Activated CD4-positive, CD25-positive, alpha-beta regulatory T cell treated with anti-CD3 and anti-CD28 coated beads, Interleukin-2, amount 50 U/mL, for 72 hours (primary cell): ENCODE measurements around the gene SPTBN2.
A peak's percentile ranks its signal among the peaks of the same experiment; 100 is the strongest.

Source experiments
- DNase-seq: peaks from one replicate; pipeline ENCODE4 v3.0.0; 2021

SPTBN2 gene

GRCh38 chr11:66701432-66702240 lies 27.4 kb downstream of the SPTBN2 start:
- DNase-seq, result no peak

DNA sequence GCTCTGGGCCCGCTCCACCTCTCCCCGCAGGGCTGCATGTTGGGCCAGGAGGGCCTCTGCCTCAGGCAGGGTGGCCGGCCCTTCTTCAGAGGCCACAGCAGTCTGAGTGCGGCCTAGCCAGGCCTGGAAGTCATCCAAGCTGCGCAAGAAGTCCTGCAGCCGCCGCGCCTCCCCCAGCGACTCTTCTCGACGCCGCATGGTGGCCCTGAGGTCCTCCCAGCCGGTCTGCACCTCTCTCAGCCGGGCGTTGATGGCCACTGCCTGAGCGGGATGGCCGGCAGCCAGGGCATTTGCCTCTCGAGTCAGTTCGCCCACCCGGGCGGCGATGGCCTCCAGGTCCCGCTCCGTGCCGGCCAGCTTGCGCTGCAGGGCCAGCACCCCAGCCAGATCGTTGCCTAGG lies 28.3 kb downstream of the SPTBN2 start:
- DNase-seq, result no peak

- DNase-seq, result no peak
These were observed 28.7 kb downstream of the SPTBN2 start for GRCh38 chr11:66700337-66700736.

DNA sequence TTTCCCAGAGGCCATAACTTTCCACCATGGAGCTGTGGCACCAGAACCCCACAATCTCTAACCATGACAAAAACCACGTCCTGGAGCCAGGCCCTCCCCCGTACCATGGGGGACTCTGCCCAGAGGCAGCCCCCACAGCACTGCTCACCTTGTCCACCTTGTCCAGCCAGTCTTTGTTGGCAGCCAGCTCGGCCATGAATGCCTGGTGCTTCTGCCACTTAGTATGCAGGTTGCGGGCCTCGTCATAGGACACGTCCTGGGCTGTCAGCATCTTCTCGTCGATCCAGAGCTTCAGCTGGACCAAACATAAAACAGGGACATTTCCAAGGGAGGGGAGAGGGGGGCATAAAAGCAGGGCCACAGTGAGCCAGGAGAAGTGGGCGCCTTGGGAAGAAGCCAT lies 30.5 kb downstream of the SPTBN2 start:
- DNase-seq, result no peak

- DNase-seq, result no peak
These were observed 31.0 kb downstream of the SPTBN2 start for GRCh38 chr11:66697988-66698387.

GRCh38 chr11:66696146-66696545 lies 32.9 kb downstream of the SPTBN2 start:
- no peak for DNase-seq

DNA sequence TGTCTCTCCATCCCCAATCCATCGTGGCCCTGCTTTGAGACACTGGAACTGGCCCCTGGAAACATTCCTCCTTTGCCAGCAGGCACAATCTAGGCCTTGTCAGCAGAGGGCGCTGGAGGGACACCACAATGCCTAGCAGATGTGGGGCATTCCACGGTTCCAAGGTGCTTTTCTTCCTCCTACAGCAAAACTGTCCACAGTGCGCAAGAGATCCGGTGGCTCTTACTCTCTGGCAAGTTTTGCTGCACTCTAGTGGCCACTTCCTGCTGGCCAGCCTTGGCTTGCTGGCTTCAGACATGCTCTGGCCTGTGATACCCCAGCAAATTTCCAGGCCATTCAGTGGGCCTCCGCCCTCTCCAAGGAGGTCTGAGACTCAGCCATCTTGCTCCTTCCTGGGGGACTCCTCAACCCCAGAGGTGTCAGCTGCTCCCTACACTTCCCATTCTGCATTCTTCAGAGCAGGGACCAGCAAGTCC lies 34.2 kb downstream of the SPTBN2 start:
- peak; percentile 78 for DNase-seq

- DNase-seq, result no peak
These were observed 35.0 kb downstream of the SPTBN2 start for GRCh38 chr11:66694056-66694410.

DNA sequence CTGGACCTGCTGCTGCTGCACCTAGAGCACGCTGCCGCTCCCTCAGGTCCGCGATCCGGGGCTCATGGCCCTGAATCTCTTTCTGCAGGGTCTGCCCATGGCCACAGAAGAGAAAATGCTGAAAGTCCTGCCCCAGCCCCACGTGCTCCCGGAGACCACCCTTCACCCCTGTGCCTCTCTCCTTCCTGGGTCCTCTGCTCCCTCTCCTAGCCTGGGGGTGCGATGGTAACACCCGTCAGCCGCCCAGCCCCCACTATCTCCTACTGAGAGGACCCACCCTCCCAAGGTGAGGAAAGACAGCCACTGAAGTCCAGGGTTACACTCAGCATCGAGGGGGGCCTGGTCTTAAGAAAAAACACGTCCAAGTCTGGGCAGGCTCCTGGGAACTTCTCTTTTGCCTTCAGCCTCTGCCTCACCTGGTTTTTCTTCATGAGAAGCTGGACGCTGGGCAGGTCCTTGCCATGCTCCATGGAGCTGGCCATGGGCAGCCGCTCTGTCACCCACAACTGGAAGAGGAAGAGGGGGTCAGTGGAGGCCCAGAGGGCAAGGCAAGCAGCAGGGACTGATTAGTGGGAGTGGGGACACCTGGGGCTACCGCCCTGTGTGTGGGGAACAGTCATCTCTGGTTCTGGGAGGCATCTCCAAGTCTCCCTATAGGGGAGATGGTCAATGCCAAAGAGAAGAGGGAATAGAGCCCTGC lies 35.5 kb downstream of the SPTBN2 start:
- no peak for DNase-seq

DNA sequence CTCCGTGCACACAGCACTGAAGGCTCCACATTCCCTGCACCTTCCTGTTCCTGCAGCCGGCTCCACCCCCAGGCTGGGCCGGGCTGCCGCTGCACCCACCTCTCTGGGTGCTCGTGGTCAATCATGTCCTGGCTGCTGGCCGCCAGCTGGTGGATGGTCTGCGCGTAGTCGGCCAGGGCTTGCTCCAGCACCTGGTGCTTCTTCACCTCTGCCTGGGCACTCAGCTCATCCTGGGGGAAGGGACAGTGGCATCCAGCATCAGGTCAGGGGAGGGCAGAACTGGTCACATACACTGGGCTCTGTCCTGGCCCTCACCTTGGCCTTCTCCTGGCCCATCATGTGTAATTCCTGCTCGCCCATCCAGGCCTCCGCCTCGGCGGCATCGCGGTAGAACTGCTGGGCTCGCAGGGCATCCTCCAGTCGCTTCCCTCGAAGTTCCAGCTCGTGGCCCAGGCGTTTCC lies 36.1 kb downstream of the SPTBN2 start:
- DNase-seq, result no peak

DNA sequence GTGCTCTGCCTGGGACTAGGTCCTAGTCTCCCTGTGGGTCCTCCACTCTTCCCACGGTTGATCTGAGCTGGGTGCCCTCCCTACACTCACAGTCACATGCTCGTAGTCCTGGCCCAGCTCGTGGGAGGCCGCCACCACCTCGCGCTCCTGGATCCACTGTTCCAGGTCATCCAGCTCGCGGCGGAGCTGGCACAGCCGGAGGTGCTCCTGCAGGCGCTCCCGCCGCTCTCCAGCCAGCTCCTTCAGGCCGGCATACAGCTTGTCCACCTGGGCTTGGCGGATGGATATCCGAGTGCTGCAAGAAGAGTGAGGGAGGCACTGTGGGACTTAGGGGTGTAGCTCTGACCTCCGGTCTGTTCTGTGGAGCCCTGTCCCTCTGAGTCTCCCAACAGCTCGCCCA lies 36.6 kb downstream of the SPTBN2 start:
- DNase-seq, result no peak

DNA sequence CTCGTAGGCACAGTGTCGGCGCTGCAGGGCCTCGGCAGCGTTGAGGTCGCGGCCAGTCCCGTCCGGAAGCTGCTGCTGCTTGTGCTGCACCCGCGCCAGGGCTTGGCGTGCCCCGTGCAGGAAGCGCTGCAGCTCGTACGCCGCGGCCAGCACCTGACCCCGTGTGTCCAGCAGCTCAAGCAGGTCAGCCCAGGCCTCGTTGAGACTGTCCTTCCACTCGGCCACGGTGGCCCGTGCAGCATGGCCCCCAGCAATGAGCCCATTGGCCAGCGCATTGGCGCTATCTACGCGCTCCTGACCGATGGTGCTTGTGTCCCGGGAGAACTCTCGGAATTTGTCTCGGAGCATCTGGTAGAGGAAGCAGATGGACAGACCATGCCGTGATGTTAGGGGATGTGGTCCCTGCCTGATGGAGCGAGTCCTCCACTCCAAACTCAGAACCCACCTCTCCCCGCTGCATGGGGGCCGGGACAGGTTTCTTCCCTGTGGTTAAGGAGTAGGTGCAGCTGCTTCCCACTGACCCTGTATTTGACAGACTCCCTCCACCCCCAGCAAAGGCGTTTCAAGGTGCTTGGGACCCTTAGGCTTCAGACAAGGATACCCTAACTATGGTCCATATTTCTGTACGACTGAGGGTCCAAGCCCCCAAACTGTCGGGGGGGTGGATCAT lies 37.6 kb downstream of the SPTBN2 start:
- DNase-seq, result no peak

DNA sequence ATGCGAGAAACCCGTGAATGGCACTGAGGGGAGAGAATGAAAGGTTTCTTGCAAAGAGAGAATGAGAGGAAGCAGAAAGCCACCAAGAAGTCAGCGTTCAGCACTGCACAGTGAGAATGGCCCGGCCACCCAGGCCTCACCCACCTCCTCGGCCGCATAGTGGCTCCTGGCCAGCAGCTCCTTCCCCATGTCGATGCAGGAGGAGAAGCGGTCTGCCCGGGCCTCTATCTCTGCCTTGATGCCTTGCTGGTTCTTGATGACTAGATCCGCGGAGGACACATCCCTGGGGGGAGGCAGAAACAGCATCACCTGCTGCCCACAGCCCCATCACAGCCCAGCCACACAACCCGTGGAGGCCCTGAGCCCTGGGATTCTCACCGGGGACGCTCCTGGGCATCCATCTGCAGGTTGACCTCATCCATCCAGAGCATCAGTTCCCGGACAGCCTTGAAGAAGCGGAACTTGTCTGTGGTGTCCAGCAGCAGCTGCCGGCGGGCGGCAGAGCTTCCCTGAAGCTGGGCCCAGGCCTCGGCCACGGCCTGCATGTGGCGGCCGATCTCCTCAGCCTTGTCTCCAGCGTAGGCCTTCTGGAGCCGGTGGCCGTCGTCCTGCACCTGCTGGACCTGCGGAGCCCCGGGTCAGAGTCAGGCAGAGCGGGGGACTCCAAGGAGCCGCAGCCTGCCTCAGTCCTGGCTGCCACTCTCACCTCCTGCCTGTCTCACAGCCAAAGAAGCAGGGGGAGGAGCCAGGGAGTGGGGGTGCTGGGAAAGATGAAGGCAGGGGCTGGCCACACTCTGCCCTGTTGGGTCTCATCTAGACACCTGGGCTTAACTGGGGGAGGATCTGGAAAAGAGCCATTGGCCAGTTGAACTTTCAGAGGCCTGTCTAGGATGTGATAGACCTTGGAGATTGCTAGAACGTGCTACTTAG lies 39.1 kb downstream of the SPTBN2 start:
- no peak for DNase-seq

GRCh38 chr11:66688561-66689534 lies 40.2 kb downstream of the SPTBN2 start:
- DNase-seq, result no peak

DNA sequence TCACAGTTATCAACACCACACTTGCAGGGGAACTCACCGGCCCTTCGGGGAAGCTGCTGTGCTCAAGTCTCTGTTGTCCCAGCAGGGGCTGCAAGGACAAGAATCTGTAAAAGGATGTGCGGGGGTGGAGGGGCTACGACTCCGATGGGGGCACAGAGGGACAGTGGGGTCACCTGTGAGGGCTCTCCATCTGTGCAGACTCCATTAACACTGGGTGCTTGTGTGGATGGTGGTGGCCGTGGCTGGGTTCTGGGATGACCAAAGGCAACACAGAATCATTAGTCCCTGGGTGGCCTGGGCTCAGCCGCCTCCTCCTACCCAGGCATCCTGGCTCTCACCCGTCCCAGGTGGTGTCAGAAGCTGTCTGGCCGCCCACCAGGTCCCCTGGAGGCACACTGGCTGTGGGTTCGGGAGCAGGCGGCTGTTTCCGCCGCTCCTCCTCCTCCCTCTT lies 41.2 kb downstream of the SPTBN2 start:
- DNase-seq, result no peak

DNA sequence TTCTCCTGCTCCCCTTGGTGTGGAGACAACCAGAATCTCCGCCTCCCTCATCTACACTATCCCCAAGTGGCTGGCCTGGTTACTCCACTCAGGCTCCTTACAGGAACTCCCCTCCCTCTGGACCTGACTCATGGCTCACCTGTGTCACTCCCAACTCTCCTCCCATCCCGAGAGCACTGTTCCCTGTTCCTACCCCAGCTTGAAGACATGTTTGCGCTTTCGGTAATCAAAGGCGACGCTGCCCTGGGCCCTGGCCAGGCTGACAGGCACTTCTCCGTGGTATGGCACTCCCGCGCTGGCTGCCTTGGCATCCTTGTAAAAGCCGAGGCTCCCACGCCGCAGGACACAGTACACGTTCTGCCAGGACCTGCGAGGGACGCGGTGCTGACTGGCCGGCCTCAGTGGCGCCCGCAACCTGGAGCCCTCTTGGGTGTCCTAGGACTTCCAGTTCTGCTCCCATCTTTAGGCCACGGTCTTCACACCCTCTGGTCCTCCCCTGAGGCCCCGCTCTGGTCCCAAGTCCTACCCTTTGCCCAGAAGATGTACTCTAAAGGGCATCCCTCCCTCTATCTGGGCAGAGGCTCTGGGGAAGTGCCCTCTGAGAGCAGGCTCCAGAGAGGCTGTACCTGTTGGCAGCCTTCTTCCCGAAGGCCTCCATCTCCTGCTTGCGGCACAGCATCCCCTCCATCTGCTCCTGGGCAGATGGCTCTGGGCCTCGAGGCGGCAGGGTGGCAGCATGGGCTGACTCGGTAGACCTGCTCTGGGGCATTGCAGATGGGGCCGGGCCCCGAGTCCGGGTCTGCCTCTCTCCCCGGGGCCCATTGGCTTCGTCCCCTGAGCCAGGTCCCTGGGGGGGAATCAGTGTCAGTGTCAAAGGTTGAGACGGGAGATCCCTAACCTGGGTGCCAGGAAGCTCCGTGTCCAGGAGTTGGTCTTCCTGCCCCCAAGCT lies 41.9 kb downstream of the SPTBN2 start:
- DNase-seq, result no peak

- DNase-seq, result no peak
These were observed 42.8 kb downstream of the SPTBN2 start for GRCh38 chr11:66686100-66686785.

GRCh38 chr11:66685276-66686099 lies 43.5 kb downstream of the SPTBN2 start:
- no peak for DNase-seq

GRCh38 chr11:66684635-66685034 lies 44.4 kb downstream of the SPTBN2 start:
- no peak for DNase-seq
